ENCODE data around the gene DYRK4. TPM values are rescaled to one million over a fixed set of nuclear protein-coding genes. Genes with fewer than 3 reads are reported as not detected.

DYRK4 gene
- total RNA-seq, 1 experiment from 2014 or later = 8.8 TPM

- Mint-ChIP-seq H3K9me3 (no peaks in the 10 kb centered on the region), H3K4me1 (peaks cover 3% of the 10 kb centered on the region; the same call in 1 of the 2 replicates), H3K27me3 (ENCODE audit: low read depth) (peaks cover 21% of the 10 kb centered on the region), H3K36me3 (no peaks in the 10 kb centered on the region), H3K27ac (no peak overlapping the region), H3K4me3 (no peak overlapping the region)
- CTCF ChIA-PET = interaction anchor here (0.6 to 2.5 kb wide), 26 partner anchors 9 to 1147 kb away, joined by 3 to 38 read pairs (median 4); partner anchors contain the start of genes AKAP3, FGF23 and NDUFA9
- POLR2A ChIA-PET = no interaction called here
- no peak for TF ChIP-seq NR2C2 (CRISPR knock-in tag; IDR thresholded peaks at IDR 0.05)
- no peak for TF ChIP-seq GABPB1 (CRISPR knock-in tag; IDR thresholded peaks at IDR 0.05)
- no peak for TF ChIP-seq ATF6 (CRISPR knock-in tag; IDR thresholded peaks at IDR 0.05)
- no peak for TF ChIP-seq CTCF (IDR thresholded peaks at IDR 0.05)
- no peak for TF ChIP-seq AFF4 (CRISPR knock-in tag; IDR thresholded peaks at IDR 0.05; ENCODE audit: borderline replicate concordance)
- no peak for TF ChIP-seq ATF3 (CRISPR knock-in tag; conservative IDR thresholded peaks at IDR 0.05)
- TF ChIP-seq MAX (CRISPR knock-in tag; IDR thresholded peaks at IDR 0.05) = no peak
- no peak for TF ChIP-seq USF1 (CRISPR knock-in tag; IDR thresholded peaks at IDR 0.05)
- no peak for TF ChIP-seq GRHL2 (CRISPR knock-in tag; IDR thresholded peaks at IDR 0.05; ENCODE audit: insufficient replicate concordance, severe bottlenecking)
- TF ChIP-seq SMAD4 (CRISPR knock-in tag; IDR thresholded peaks at IDR 0.05) = no peak
- no peak for TF ChIP-seq FOXP4 (CRISPR knock-in tag; IDR thresholded peaks at IDR 0.05)
- no peak for TF ChIP-seq HMGA2 (CRISPR knock-in tag; IDR thresholded peaks at IDR 0.05)
- TF ChIP-seq HMGXB4 (CRISPR knock-in tag; IDR thresholded peaks at IDR 0.05) = no peak
- no peak for ATAC-seq
- DNase-seq (ENCODE audit: low spot score) = no peak
These were observed 41.9 kb downstream of the DYRK4 start for GRCh38 chr12:4603946-4604345.
